DND-41 (cell line): ENCODE results near the gene KIRREL3.

ENCODE experiments used
- ATAC-seq: fragments of 200-7000 bp; cut with Tn5 transposase; 3 replicates; pipeline ENCODE4 v1.9.1; 2021; ENCODE audit warnings: low read depth; ENCODE audit not compliant: insufficient read depth
- DNase-seq: peaks from one replicate; pipeline ENCODE4 v3.0.0-alpha.2; 2020
- H2AFZ ChIP-seq: 2 replicates; pipeline ENCODE4 v1.6.0; 2012; ENCODE audit warnings: low read depth, low read length
- H3K27ac ChIP-seq: 2 replicates; pipeline ENCODE4 v1.5.1; 2012; ENCODE audit warnings: low read length, inconsistent platforms
- H3K27me3 ChIP-seq: fragments of 200-600 bp; sonication (generic); 2 replicates; pipeline ENCODE4 v1.6.0; 2012; ENCODE audit warnings: low read length, mild to moderate bottlenecking, inconsistent platforms; ENCODE audit not compliant: insufficient read depth, poor library complexity
- H3K36me3 ChIP-seq: 2 replicates; pipeline ENCODE4 v1.5.1; 2012; ENCODE audit warnings: low read length, inconsistent platforms; ENCODE audit not compliant: insufficient read depth
- H3K4me1 ChIP-seq: 2 replicates; pipeline ENCODE4 v1.5.1; 2012; ENCODE audit warnings: mild to moderate bottlenecking, low read length; ENCODE audit not compliant: insufficient read depth
- H3K4me2 ChIP-seq: 2 replicates; pipeline ENCODE4 v1.6.0; 2012; ENCODE audit warnings: mild to moderate bottlenecking, moderate library complexity, low read length, inconsistent platforms; ENCODE audit not compliant: insufficient read depth
- H3K4me3 ChIP-seq, 2 experiments: fragments of 200-600 bp in 1 of 2; shearing (Covaris generic) in 1 of 2; 2 replicates each; pipeline ENCODE4 v1.5.1; 2012 to 2016; ENCODE audit warnings: inconsistent platforms in 2 of 2, low read length in 2 of 2, mild to moderate bottlenecking in 2 of 2, low read depth in 1 of 2, moderate library complexity in 1 of 2
- H3K79me2 ChIP-seq: 2 replicates; pipeline ENCODE4 v1.6.0; 2012; ENCODE audit warnings: low read length, inconsistent platforms; ENCODE audit not compliant: insufficient read depth
- H3K9ac ChIP-seq: 2 replicates; pipeline ENCODE4 v1.6.0; 2012; ENCODE audit warnings: low read depth, mild to moderate bottlenecking, inconsistent platforms, low read length, moderate library complexity
- H3K9me3 ChIP-seq: 2 replicates; pipeline ENCODE4 v1.5.1; 2012; ENCODE audit warnings: low read length, moderate library complexity, mild to moderate bottlenecking, inconsistent platforms; ENCODE audit not compliant: insufficient read depth, severe bottlenecking
- H4K20me1 ChIP-seq: 2 replicates; pipeline ENCODE4 v1.6.0; 2012; ENCODE audit warnings: low read length; ENCODE audit not compliant: insufficient read depth
- EZH2 ChIP-seq: IDR thresholded peaks from 3 replicates; pipeline ENCODE4 v1.6.1; 2012; ENCODE audit warnings: borderline replicate concordance, low read depth, mild to moderate bottlenecking, moderate library complexity, low read length, inconsistent platforms; ENCODE audit not compliant: severe bottlenecking
- TF ChIP-seq, protein P1 (sequence below): IDR thresholded peaks from 2 replicates; pipeline ENCODE4 v1.5.1; 2012; ENCODE audit warnings: borderline replicate concordance, low read length, moderate library complexity, mild to moderate bottlenecking; ENCODE audit not compliant: poor library complexity, severe bottlenecking; ENCODE audit errors: extremely low read depth

Gene KIRREL3

GRCh38 chr11:126992065-126992803 lies 8.3 kb downstream of the KIRREL3 start:
- H3K4me1 ChIP-seq, result no peaks in the 10 kb centered on the region
- no peak overlapping the region for H3K9ac ChIP-seq
- DNase-seq (no peak), ATAC-seq (no peak)
- H3K36me3 ChIP-seq, result no peaks in the 10 kb centered on the region
- H3K4me2 ChIP-seq, result no peak overlapping the region
- no peak overlapping the region for H3K4me3 ChIP-seq
- no peak overlapping the region for H3K27ac ChIP-seq
- no peaks in the 10 kb centered on the region for H3K79me2 ChIP-seq
- TF ChIP-seq EZH2, result no peak
- TF ChIP-seq, protein P1, sequence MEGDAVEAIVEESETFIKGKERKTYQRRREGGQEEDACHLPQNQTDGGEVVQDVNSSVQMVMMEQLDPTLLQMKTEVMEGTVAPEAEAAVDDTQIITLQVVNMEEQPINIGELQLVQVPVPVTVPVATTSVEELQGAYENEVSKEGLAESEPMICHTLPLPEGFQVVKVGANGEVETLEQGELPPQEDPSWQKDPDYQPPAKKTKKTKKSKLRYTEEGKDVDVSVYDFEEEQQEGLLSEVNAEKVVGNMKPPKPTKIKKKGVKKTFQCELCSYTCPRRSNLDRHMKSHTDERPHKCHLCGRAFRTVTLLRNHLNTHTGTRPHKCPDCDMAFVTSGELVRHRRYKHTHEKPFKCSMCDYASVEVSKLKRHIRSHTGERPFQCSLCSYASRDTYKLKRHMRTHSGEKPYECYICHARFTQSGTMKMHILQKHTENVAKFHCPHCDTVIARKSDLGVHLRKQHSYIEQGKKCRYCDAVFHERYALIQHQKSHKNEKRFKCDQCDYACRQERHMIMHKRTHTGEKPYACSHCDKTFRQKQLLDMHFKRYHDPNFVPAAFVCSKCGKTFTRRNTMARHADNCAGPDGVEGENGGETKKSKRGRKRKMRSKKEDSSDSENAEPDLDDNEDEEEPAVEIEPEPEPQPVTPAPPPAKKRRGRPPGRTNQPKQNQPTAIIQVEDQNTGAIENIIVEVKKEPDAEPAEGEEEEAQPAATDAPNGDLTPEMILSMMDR, result no peak
- H2AFZ ChIP-seq, result no peak overlapping the region
- no peaks in the 10 kb centered on the region for H4K20me1 ChIP-seq
- no peaks in the 10 kb centered on the region for H3K9me3 ChIP-seq
- peaks cover 60% of the 10 kb centered on the region for H3K27me3 ChIP-seq

DNA sequence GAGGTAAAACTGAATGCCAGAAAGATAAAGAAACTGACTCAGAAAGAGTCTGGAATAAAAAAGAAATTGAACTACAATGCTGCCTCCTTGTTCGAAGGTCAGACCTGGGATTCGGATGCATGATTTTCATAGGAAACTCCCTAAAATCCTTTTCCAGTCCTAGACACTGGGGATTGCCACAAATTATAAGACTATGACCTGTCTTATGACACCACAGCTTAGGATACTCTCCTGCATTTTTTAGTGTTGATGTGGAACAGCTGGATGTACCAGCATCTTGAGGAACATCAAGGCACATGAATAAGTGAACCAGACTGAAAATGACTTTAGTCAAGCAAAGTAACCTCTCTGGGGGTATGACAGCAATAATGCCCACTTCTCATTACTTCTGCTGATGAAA lies 9.0 kb downstream of the KIRREL3 start:
- Histone ChIP-seq H3K4me1 (no peaks in the 10 kb centered on the region), H3K27me3 (peaks cover 54% of the 10 kb centered on the region), H3K36me3 (no peaks in the 10 kb centered on the region), H4K20me1 (no peaks in the 10 kb centered on the region), H3K9ac (no peak overlapping the region), H3K4me2 (no peak overlapping the region), H3K9me3 (no peaks in the 10 kb centered on the region), H3K27ac (no peak overlapping the region), H2AFZ (no peak overlapping the region), H3K4me3 (no peak overlapping the region), H3K79me2 (no peaks in the 10 kb centered on the region)
- DNase-seq (no peak), ATAC-seq (no peak)
- no peak for TF ChIP-seq EZH2
- TF ChIP-seq, protein P1, result no peak

- Histone ChIP-seq H3K4me1 (no peaks in the 10 kb centered on the region), H3K9ac (no peak overlapping the region)
Observed at GRCh38 chr11:126990716-126991480, 9.7 kb downstream of the KIRREL3 start.

More at GRCh38 chr11:126990716-126991480, 9.7 kb downstream of the KIRREL3 start:
- TF ChIP-seq EZH2, result no peak
- TF ChIP-seq, protein P1, result no peak
- H4K20me1 ChIP-seq, result no peaks in the 10 kb centered on the region
- H3K9me3 ChIP-seq, result no peaks in the 10 kb centered on the region
- H2AFZ ChIP-seq, result no peak overlapping the region
- ATAC-seq (no peak), DNase-seq (no peak)
- no peak overlapping the region for H3K27ac ChIP-seq
- no peak overlapping the region for H3K4me3 ChIP-seq
- no peaks in the 10 kb centered on the region for H3K36me3 ChIP-seq
- H3K27me3 ChIP-seq, result peaks cover 54% of the 10 kb centered on the region
- no peak overlapping the region for H3K4me2 ChIP-seq
- H3K79me2 ChIP-seq, result no peaks in the 10 kb centered on the region
